Kidney (tissue), 14 donors: Measurements from ENCODE around the gene SMIM14. TPM values are rescaled to one million over a fixed set of nuclear protein-coding genes. Genes with fewer than 3 reads are reported as not detected.

Experiments used
- DNase-seq, 5 donors: peaks; one replicate each; pipeline ENCODE4 v3.0.0-alpha.2; 2013 to 2020
- FAIRE-seq: peaks from 2 replicates; lab custom pipeline; 2012; peaks lifted over from hg19 to GRCh38; lab: Jason Lieb, UNC
- H3K27ac ChIP-seq, 2 donors: one replicate each; pipeline ENCODE4 v1.7.0; 2013; ENCODE audit warnings: low read depth in 2 of 2, low read length in 2 of 2, inconsistent platforms in 1 of 2
- H3K27me3 ChIP-seq: one replicate; pipeline ENCODE4 v1.7.1; 2013; ENCODE audit warnings: low read length, inconsistent platforms; ENCODE audit not compliant: control insufficient read depth, insufficient read depth
- H3K36me3 ChIP-seq, 3 donors: one replicate each; pipeline versions ENCODE4 v1.7.0 to v1.7.1; 2013; ENCODE audit warnings: low read length in 3 of 3, control low read depth in 1 of 3, inconsistent platforms in 1 of 3; ENCODE audit not compliant: insufficient read depth in 3 of 3, control insufficient read depth in 2 of 3
- H3K4me1 ChIP-seq, 3 donors: one replicate each; pipeline versions ENCODE4 v1.7.0 to v1.7.1; 2013; ENCODE audit warnings: low read length in 3 of 3, inconsistent platforms in 1 of 3, low read depth in 1 of 3; ENCODE audit not compliant: control insufficient read depth in 2 of 3, insufficient read depth in 2 of 3
- H3K4me3 ChIP-seq, 3 donors: one replicate each; pipeline versions ENCODE4 v1.7.0 to v1.8.1; 2013; ENCODE audit warnings: low read length in 3 of 3, control low read depth in 1 of 3, inconsistent platforms in 1 of 3
- H3K9ac ChIP-seq, 3 donors: one replicate each; pipeline versions ENCODE4 v1.7.0 to v1.7.1; 2013; ENCODE audit warnings: low read length in 3 of 3, control low read depth in 1 of 3, inconsistent platforms in 1 of 3
- H3K9me3 ChIP-seq, 3 donors: one replicate each; pipeline versions ENCODE4 v1.7.0 to v1.7.1; 2013; ENCODE audit warnings: low read length in 3 of 3, control low read depth in 1 of 3, inconsistent platforms in 1 of 3; ENCODE audit not compliant: control insufficient read depth in 2 of 3, insufficient read depth in 1 of 3
- intact Hi-C: fragments of 100-400 bp; cut with DNase I; formaldehyde crosslinking; loops from one replicate; pipeline ENCODE4 v1.11.1; 2022
- polyA plus RNA-seq: library from polyadenylated mRNA; stranded (reverse); fragments of 350-450 nt; fragmentation: Illumina TruSeq; extraction: RNeasy Lipid Tissue Mini Kit (QIAGEN cat#74804); gene quantifications from one replicate; pipeline ENCODE4 v1.2.3, GENCODE V29; 2014; ENCODE audit warnings: low read depth, low replicate concordance; ENCODE audit not compliant: insufficient read depth
- total RNA-seq: library from RNA; stranded (reverse); fragmentation: NEBNext Ultra II Directional; extraction: Animal tissue kit (Norgen Biotek cat#: 25700); gene quantifications from one replicate; pipeline ENCODE4 v1.2.1, GENCODE V29; 2021
- TF ChIP-seq, protein P1 (sequence below): IDR thresholded peaks from 3 replicates; pipeline ENCODE4 v1.5.1; 2012; ENCODE audit warnings: mild to moderate bottlenecking, moderate library complexity, borderline replicate concordance; ENCODE audit not compliant: insufficient read depth; ENCODE audit errors: extremely low read depth
- donor health status: control.
- donor health status: control.
- donor health status: control.
- donor health status: control.
- donor health status: control.
- donor health status: DM: yes; HTN: yes; CAD: no.
- donor health status: Normal renal cell carcinoma (clear cell type).

Gene SMIM14
- total and polyA plus RNA-seq, 2 donors from 2014 or later: 26.3 to 64.2 TPM

DNA sequence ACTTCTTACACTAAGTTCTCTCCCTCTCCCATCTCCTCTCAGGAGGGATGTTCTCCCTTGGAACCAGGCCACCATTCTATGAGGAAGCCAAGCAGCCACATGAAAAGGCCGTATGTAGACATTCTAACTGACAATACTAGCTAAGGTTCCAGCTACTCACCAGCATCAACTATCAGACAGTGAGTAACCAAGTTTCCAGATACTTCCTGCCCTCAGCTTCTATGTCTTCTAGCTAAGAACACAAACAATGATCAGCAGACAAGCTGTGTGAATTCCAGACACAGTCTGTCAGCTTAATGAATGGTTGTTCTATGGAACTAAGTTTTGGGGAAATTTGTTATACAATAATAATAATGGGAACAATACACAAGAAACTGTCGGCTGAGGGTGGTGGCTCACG, 50.8 kb downstream of the SMIM14 start:
- Histone ChIP-seq H3K9ac (no peak overlapping the region), H3K4me3 (no peak overlapping the region), H3K9me3 (no peaks in the 10 kb centered on the region), H3K36me3 (no peaks in the 10 kb centered on the region), H3K27ac (no peak overlapping the region), H3K4me1 (no peaks in the 10 kb centered on the region), H3K27me3 (no peaks in the 10 kb centered on the region)
- TF ChIP-seq, protein P1, sequence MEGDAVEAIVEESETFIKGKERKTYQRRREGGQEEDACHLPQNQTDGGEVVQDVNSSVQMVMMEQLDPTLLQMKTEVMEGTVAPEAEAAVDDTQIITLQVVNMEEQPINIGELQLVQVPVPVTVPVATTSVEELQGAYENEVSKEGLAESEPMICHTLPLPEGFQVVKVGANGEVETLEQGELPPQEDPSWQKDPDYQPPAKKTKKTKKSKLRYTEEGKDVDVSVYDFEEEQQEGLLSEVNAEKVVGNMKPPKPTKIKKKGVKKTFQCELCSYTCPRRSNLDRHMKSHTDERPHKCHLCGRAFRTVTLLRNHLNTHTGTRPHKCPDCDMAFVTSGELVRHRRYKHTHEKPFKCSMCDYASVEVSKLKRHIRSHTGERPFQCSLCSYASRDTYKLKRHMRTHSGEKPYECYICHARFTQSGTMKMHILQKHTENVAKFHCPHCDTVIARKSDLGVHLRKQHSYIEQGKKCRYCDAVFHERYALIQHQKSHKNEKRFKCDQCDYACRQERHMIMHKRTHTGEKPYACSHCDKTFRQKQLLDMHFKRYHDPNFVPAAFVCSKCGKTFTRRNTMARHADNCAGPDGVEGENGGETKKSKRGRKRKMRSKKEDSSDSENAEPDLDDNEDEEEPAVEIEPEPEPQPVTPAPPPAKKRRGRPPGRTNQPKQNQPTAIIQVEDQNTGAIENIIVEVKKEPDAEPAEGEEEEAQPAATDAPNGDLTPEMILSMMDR: no peak
- DNase-seq: no peak
- intact Hi-C loops: no loop called here
- no peak for FAIRE-seq

DNA sequence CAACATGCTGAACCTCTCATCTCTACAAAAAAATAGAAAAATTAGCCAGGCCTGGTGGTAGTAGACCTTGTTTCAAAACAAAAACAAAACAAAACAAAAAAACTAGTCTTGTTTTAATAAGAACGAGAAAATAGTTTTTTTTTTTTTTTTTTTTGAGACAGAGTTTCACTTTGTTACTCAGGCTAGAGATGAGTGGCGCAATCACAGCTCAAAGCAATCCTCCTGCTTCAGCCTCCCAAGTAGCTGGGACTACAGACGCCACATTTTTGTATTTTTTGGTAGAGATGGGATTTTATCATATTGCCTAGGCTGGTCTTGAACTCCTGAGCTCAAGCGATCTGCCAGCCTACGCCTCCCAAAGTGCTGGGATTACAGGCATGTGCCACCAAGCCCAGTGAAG, 63.7 kb downstream of the SMIM14 start:
- FAIRE-seq: no peak

DNA sequence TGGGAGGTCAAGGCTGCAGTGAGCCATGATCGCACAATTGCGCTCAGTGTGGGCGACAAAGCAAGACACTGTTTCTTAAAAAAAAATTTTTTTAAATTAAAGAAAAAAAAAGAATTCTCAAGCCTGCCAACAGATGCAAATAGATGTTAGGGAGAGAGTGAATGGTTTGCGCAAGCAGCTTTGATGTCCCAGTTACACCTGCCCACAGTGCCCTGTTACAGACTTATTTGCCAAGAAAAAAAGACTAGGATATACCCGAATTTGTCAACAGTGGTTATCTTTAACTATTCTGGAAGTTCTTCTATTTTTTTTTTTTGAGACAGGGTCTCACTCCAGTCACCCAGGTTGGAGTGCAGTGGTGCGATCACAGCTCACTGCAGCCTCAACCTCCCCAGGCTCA, 67.2 kb downstream of the SMIM14 start:
- peaks cover 0 to 3% (median 0%) of the 10 kb centered on the region in 3 donors for H3K36me3 ChIP-seq
- TF ChIP-seq, protein P1: no peak
- FAIRE-seq (no peak), DNase-seq (no peak)
- H3K9ac ChIP-seq: no peak overlapping the region
- no peak overlapping the region for H3K27ac ChIP-seq
- no peaks in the 10 kb centered on the region for H3K27me3 ChIP-seq
- no peaks in the 10 kb centered on the region for H3K9me3 ChIP-seq
- no peak overlapping the region for H3K4me3 ChIP-seq
- intact Hi-C loops: no loop called here
- no peaks in the 10 kb centered on the region for H3K4me1 ChIP-seq

More for the DNA sequence above, 63.7 kb downstream of the SMIM14 start:
- Histone ChIP-seq H3K9me3 (no peaks in the 10 kb centered on the region), H3K9ac (no peak overlapping the region), H3K27me3 (no peaks in the 10 kb centered on the region), H3K4me1 (no peaks in the 10 kb centered on the region), H3K36me3 (peaks cover 0 to 3% (median 0%) of the 10 kb centered on the region in 3 donors), H3K4me3 (no peak overlapping the region), H3K27ac (no peak overlapping the region)
- TF ChIP-seq, protein P1: no peak
- DNase-seq: no peak
- intact Hi-C loops: no loop called here

DNA sequence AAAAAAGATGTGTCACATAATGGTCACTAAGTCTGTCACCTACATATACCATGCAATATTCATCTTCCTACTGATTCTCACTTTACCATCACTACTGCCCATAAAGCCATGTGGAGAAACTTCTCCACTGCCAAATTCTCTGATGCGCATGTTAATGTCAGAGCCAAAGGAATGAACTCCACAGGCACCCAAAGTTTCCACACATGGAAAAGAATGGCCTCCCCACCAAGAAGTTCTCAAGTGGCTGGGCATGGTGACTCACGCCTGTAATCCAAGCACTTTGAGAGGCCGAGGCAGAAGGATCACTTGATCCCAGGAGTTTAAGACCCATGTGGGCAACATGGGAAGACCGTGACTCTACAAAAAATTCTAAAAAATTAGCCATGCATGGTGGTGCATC, 67.6 kb downstream of the SMIM14 start:
- DNase-seq (no peak), FAIRE-seq (no peak)
- Histone ChIP-seq H3K4me1 (no peaks in the 10 kb centered on the region), H3K27ac (no peak overlapping the region), H3K27me3 (no peaks in the 10 kb centered on the region), H3K36me3 (peaks cover 0 to 3% (median 2%) of the 10 kb centered on the region in 3 donors), H3K4me3 (no peak overlapping the region), H3K9me3 (no peaks in the 10 kb centered on the region), H3K9ac (no peak overlapping the region)
- intact Hi-C loops: no loop called here
- TF ChIP-seq, protein P1: no peak
